Prostate gland (tissue), 2 donors: ENCODE results near the gene AGAP4.
"Not testable (repeated sequence)": the region's sequence is repeated elsewhere in the genome, so short reads cannot be mapped to it uniquely, and the experiment has no call there.

Experiments
- POLR2AphosphoS5 ChIP-seq: sonication (generic); formaldehyde crosslinking; IDR thresholded peaks from one replicate; pipeline ENCODE4 v1.6.1; 2017; ENCODE audit warnings: antibody characterized with exemption
- TF ChIP-seq, protein P1 (sequence below), 4 experiments: fragments of 200-600 bp in 2 of 4; fragments of 450-650 bp in 2 of 4; sonication (generic) in 2 of 4; IDR thresholded peaks; 1 replicate in 3 of 4; 2 replicates in 1 of 4; pipeline ENCODE4 v1.5.1; 2016 to 2019; ENCODE audit warnings: antibody characterized with exemption in 4 of 4, mild to moderate bottlenecking in 2 of 4, moderate library complexity in 2 of 4

DNA sequence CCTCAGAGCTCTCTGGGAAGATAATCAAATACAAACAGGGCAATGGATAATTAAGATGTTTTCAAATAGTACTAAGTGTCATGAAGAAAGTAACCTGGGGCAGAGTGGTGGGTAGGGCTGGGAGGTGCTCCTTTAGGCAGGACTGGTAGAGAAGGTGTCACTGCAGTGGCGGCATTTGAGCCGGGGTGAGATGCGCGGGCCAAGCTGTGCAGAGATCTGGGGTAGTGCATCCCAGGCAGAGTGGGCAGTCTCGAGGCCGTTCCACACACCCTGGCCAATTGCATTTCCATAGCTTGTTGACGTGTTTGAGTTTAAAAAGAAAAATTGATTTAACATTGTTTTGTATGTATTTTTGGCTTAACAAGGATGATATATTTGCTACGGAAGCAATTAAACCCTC is 57.3 kb downstream of the AGAP4 start:
- TF ChIP-seq, protein P1, sequence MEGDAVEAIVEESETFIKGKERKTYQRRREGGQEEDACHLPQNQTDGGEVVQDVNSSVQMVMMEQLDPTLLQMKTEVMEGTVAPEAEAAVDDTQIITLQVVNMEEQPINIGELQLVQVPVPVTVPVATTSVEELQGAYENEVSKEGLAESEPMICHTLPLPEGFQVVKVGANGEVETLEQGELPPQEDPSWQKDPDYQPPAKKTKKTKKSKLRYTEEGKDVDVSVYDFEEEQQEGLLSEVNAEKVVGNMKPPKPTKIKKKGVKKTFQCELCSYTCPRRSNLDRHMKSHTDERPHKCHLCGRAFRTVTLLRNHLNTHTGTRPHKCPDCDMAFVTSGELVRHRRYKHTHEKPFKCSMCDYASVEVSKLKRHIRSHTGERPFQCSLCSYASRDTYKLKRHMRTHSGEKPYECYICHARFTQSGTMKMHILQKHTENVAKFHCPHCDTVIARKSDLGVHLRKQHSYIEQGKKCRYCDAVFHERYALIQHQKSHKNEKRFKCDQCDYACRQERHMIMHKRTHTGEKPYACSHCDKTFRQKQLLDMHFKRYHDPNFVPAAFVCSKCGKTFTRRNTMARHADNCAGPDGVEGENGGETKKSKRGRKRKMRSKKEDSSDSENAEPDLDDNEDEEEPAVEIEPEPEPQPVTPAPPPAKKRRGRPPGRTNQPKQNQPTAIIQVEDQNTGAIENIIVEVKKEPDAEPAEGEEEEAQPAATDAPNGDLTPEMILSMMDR (IDR thresholded peaks at IDR 0.05): not testable (repeated sequence)
- not testable (repeated sequence) for TF ChIP-seq POLR2AphosphoS5
